Adrenal gland (tissue), 12 donors: Measurements from ENCODE around the gene OR2J3. TPM values are rescaled to one million over a fixed set of nuclear protein-coding genes. Genes with fewer than 3 reads are reported as not detected.
"Not testable (repeated sequence)": the region's sequence is repeated elsewhere in the genome, so short reads cannot be mapped to it uniquely, and the experiment has no call there.

ENCODE experiments used
- DNase-seq, 7 donors: peaks; one replicate each; pipeline ENCODE4 v3.0.0-alpha.2; 2019 to 2020
- H3K27ac ChIP-seq, 5 donors: fragments of 200-600 bp; sonication (generic) in 4 of 5; 1 replicate in 3 of 5; 2 replicates in 2 of 5; pipeline versions ENCODE4 v1.5.1 to v1.8.0; 2016 to 2020; ENCODE audit warnings: mild to moderate bottlenecking in 1 of 5
- H3K27me3 ChIP-seq: fragments of 200-600 bp; 2 replicates; pipeline ENCODE4 v1.8.0; 2021
- H3K36me3 ChIP-seq, 2 donors: fragments of 200-600 bp; replicated peaks in 1 of 2; 1 replicate in 1 of 2; 2 replicates in 1 of 2; pipeline versions ENCODE4 v1.5.1 to v1.8.0; 2018 to 2022
- H3K4me1 ChIP-seq, 2 donors: fragments of 200-600 bp; replicated peaks in 1 of 2; 1 replicate in 1 of 2; 2 replicates in 1 of 2; pipeline versions ENCODE4 v1.5.1 to v1.8.0; 2018 to 2021
- H3K4me3 ChIP-seq, 4 donors: fragments of 200-600 bp; sonication (generic) in 3 of 4; one replicate each; pipeline ENCODE4 v1.5.1; 2016 to 2018
- H3K9me3 ChIP-seq, 3 donors: fragments of 200-600 bp; sonication (generic) in 1 of 3; replicated peaks in 1 of 3; 1 replicate in 2 of 3; 2 replicates in 1 of 3; pipeline versions ENCODE4 v1.5.1 to v1.8.0; 2016 to 2021
- POLR2A ChIP-seq, 2 donors: fragments of 450-650 bp; IDR thresholded peaks; one replicate each; pipeline ENCODE4 v1.6.1; 2017; ENCODE audit warnings: antibody characterized with exemption in 2 of 2, mild to moderate bottlenecking in 2 of 2, moderate library complexity in 1 of 2
- WGBS, 4 donors: extraction: QIAGEN DNeasy Blood & Tissue Kit in 2 of 4; methylation state at CpG; one replicate each; pipeline versions ENCODE4 v1.1.5 to v1.1.7; 2013 to 2017; 5-methylcytosine and 5-hydroxymethylcytosine counted together
- intact Hi-C, 2 donors: fragments of 100-400 bp; cut with DNase I; formaldehyde crosslinking; loops; one replicate each; pipeline versions ENCODE4 v1.14.1 to v1.15.0; 2022 to 2023
- polyA plus RNA-seq, 3 donors: library from polyadenylated mRNA; stranded (reverse); fragments of 200-250 nt in 2 of 3; fragments of 350-450 nt in 1 of 3; fragmentation: Illumina TruSeq in 1 of 3; extraction: RNeasy Lipid Tissue Mini Kit (QIAGEN cat#74804) in 1 of 3; gene quantifications; one replicate each; pipeline ENCODE4 v1.2.3, GENCODE V29; 2013 to 2014
- total RNA-seq, 9 donors: library from RNA; depleted of rRNA in 4 of 9; stranded (reverse); fragments of >200 nt in 4 of 9; fragments of 120-200 nt in 1 of 9; fragmentation: NEBNext Ultra II Directional in 1 of 9; extraction: Animal tissue kit (Norgen Biotek cat#: 25700) in 1 of 9; gene quantifications; one replicate each; pipeline versions ENCODE4 v1.1.0 to v1.2.4, GENCODE V29; 2013 to 2023
- TF ChIP-seq, protein P1 (sequence below), 6 experiments: fragments of 450-650 bp in 4 of 6; fragments of 200-600 bp in 2 of 6; sonication (generic) in 1 of 6; IDR thresholded peaks; 1 replicate in 5 of 6; 2 replicates in 1 of 6; pipeline versions ENCODE4 v1.5.1 to v1.8.0; 2016 to 2021; ENCODE audit warnings: antibody characterized with exemption in 6 of 6, mild to moderate bottlenecking in 2 of 6, moderate library complexity in 1 of 6
- donor health status: healthy with polysubstance abuse.
- donor health status: Bipolar disorder and iron deficiency.
- donor health status: DM: yes; HTN: yes; CAD: no.
- donor health status: DM: no; HTN: no; CAD: no.
- donor health status: DM: no; HTN: no; CAD: no.
- donor health status: DM: yes; HTN: yes; CAD: no.

OR2J3 gene
- total and polyA plus RNA-seq, 12 donors: not detected

GRCh38 chr6:29146179-29146578 is 38.3 kb downstream of the OR2J3 start:
- intact Hi-C loops: no loop called here
- Histone ChIP-seq H3K27me3 (no peaks in the 10 kb centered on the region), H3K27ac (no peak overlapping the region), H3K36me3 (no peaks in the 10 kb centered on the region), H3K4me3 (no peak overlapping the region), H3K4me1 (no peaks in the 10 kb centered on the region), H3K9me3 (no peaks in the 10 kb centered on the region)
- no peak for DNase-seq
- WGBS, 4 donors: 56 to 68% (median 62%) methylated on average over 2 of the region's 2 CpGs
- TF ChIP-seq, protein P1, sequence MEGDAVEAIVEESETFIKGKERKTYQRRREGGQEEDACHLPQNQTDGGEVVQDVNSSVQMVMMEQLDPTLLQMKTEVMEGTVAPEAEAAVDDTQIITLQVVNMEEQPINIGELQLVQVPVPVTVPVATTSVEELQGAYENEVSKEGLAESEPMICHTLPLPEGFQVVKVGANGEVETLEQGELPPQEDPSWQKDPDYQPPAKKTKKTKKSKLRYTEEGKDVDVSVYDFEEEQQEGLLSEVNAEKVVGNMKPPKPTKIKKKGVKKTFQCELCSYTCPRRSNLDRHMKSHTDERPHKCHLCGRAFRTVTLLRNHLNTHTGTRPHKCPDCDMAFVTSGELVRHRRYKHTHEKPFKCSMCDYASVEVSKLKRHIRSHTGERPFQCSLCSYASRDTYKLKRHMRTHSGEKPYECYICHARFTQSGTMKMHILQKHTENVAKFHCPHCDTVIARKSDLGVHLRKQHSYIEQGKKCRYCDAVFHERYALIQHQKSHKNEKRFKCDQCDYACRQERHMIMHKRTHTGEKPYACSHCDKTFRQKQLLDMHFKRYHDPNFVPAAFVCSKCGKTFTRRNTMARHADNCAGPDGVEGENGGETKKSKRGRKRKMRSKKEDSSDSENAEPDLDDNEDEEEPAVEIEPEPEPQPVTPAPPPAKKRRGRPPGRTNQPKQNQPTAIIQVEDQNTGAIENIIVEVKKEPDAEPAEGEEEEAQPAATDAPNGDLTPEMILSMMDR (IDR thresholded peaks at IDR 0.05): no peak
- no peak for TF ChIP-seq POLR2A (IDR thresholded peaks at IDR 0.05)

DNA sequence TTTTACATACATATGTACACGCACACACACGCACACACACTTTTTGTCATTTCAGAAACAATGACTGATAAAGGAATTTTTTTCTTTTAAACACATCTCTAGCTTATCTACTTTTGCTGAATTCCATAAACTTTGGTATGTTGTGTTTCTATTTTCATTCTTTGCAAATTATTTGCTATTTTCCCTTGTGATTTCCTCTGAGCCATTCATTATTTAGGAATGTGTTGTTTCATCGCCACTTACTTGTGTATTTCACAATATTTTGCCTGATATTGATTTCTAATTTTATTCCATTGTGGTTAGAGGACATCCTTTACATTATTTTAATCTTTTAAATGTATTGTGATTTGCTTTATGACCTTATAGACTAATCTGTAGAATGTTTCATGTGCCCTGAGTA is 39.2 kb downstream of the OR2J3 start:
- Histone ChIP-seq H3K4me3 (no peak overlapping the region), H3K4me1 (no peaks in the 10 kb centered on the region), H3K27me3 (no peaks in the 10 kb centered on the region), H3K36me3 (no peaks in the 10 kb centered on the region), H3K27ac (no peak overlapping the region), H3K9me3 (no peaks in the 10 kb centered on the region)
- intact Hi-C loops: no loop called here
- WGBS, 4 donors: 87 to 92% (median 89%) methylated on average over 3 of the region's 3 CpGs
- no peak for DNase-seq
- TF ChIP-seq POLR2A (IDR thresholded peaks at IDR 0.05): no peak
- TF ChIP-seq, protein P1 (IDR thresholded peaks at IDR 0.05): no peak

- 69 to 80% (median 73%) methylated on average over 3 of the region's 3 CpGs for WGBS, 4 donors
- intact Hi-C loops, DNase-seq: not testable (repeated sequence)
Measured at GRCh38 chr6:29149444-29149843, 41.6 kb downstream of the OR2J3 start.

DNA sequence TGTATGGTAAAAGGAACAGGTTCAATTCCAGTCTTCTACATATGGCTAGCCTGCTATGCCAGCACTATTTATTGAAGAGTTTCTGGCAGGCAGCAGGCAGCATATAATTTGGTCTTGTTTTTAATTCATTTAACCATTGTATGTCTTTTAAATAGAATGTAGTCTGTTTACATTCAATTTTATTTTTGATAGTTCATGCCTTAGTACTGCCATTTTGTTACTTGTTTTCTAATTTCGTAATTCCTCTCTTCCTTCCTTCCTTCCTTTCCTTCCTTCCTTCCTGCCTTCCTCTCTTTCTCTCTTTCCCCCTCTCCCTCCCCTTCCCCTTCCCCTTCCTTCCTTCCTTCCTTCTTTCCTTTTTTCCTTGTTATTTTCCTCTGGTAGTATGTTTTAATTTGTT is 45.2 kb downstream of the OR2J3 start:
- H3K36me3 ChIP-seq: no peaks in the 10 kb centered on the region
- H3K4me1 ChIP-seq: no peaks in the 10 kb centered on the region
- intact Hi-C loops: no loop called here
- no peaks in the 10 kb centered on the region for H3K27me3 ChIP-seq
- no peaks in the 10 kb centered on the region for H3K9me3 ChIP-seq
- no peak overlapping the region for H3K27ac ChIP-seq
- no peak for DNase-seq
- H3K4me3 ChIP-seq: no peak overlapping the region
- WGBS, 4 donors: 68 to 79% (median 74%) methylated on average over 1 of the region's 1 CpG
- TF ChIP-seq, protein P1 (IDR thresholded peaks at IDR 0.05): no peak
- TF ChIP-seq POLR2A (IDR thresholded peaks at IDR 0.05): no peak

More at GRCh38 chr6:29149444-29149843, 41.6 kb downstream of the OR2J3 start:
- H3K4me3 ChIP-seq, H3K4me1 ChIP-seq, H3K27ac ChIP-seq, H3K36me3 ChIP-seq, H3K27me3 ChIP-seq, H3K9me3 ChIP-seq: not testable (repeated sequence)

DNA sequence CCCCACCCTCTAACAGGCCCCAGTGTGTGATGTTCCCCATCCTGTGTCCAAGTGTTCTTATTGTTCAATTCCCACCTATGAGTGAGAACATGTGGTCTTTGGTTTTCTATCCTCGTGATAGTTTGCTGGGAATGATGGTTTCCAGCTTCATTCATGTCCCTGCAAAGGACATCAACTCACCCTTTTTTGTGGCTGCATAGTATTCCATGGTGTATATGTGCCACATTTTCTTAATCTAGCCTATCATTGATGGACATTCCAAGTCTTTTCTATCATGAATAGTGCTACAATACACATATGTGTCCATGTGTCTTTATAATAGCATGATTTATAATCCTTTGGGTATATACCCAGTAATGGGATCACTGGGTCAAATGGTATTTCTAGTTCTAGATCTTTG is 47.3 kb downstream of the OR2J3 start:
- H3K27ac ChIP-seq, DNase-seq, intact Hi-C loops, H3K4me3 ChIP-seq, H3K27me3 ChIP-seq, H3K4me1 ChIP-seq, H3K36me3 ChIP-seq, H3K9me3 ChIP-seq: not testable (repeated sequence)
- 39 to 67% (median 52%) methylated on average over 1 of the region's 1 CpG for WGBS, 4 donors

- intact Hi-C loops, H3K9me3 ChIP-seq, H3K27me3 ChIP-seq, DNase-seq, H3K4me1 ChIP-seq, H3K27ac ChIP-seq, H3K36me3 ChIP-seq, H3K4me3 ChIP-seq: not testable (repeated sequence)
- WGBS, 4 donors: 81 to 97% (median 90%) methylated on average over 8 to 23 of the region's 29 CpGs
Measured at GRCh38 chr6:29159922-29160321, 52.1 kb downstream of the OR2J3 start.

Other genes starting within 250 kb of the OR2J3 start
- gene TRIM27, start 184.1 kb upstream of the OR2J3 start, total RNA-seq: 10 to 100 TPM; 38.3 to 72.2 (median 48.3) TPM
- gene TRIM27, start 184.1 kb upstream of the OR2J3 start, polyA plus RNA-seq: 10 to 100 TPM; 40.4 to 54.6 (median 53.8) TPM
- 1 to 10 TPM in 3 of 9 donors, under 1 TPM in 4, not detected in 2; 0.41 to 2.7 (median 0.98) TPM for gene ZNF311, start 102.7 kb upstream of the OR2J3 start, total RNA-seq
- gene ZNF311, start 102.7 kb upstream of the OR2J3 start, polyA plus RNA-seq: 1 to 10 TPM; 1.0 to 2.6 (median 1.4) TPM
- not detected for gene OR2W1, start 62.9 kb upstream of the OR2J3 start, total RNA-seq
- gene OR2W1, start 62.9 kb upstream of the OR2J3 start, polyA plus RNA-seq: not detected
- not detected for gene OR2B3, start 20.7 kb upstream of the OR2J3 start, total RNA-seq
- not detected for gene OR2B3, start 20.7 kb upstream of the OR2J3 start, polyA plus RNA-seq
- gene OR2J1, start 8.6 kb upstream of the OR2J3 start, total RNA-seq: not detected
- not detected for gene OR2J1, start 8.6 kb upstream of the OR2J3 start, polyA plus RNA-seq
- gene OR2J2, start 62.8 kb downstream of the OR2J3 start, total RNA-seq: not detected
- not detected for gene OR2J2, start 62.8 kb downstream of the OR2J3 start, polyA plus RNA-seq
- gene OR14J1, start 193.6 kb downstream of the OR2J3 start, total RNA-seq: not detected
- gene OR14J1, start 193.6 kb downstream of the OR2J3 start, polyA plus RNA-seq: not detected